ENCODE measurements around the gene MAN1C1.

- TF ChIP-seq POLR2A (IDR thresholded peaks at IDR 0.05; ENCODE audit: borderline replicate concordance, extremely low read depth, insufficient read depth, insufficient read length), result no peak
- TF ChIP-seq SIN3A (IDR thresholded peaks at IDR 0.05; ENCODE audit: low read depth), result no peak
- TF ChIP-seq TCF7L2 (IDR thresholded peaks at IDR 0.05; ENCODE audit: borderline replicate concordance, extremely low read depth, insufficient read depth, insufficient read length), result no peak
- no peak for TF ChIP-seq JUND (IDR thresholded peaks at IDR 0.05)
- TF ChIP-seq CTCF (IDR thresholded peaks at IDR 0.05 in 2 of 3, conservative IDR thresholded peaks at IDR 0.05 in 1 of 3; ENCODE audit: borderline replicate concordance in 1 of 3, insufficient read depth in 1 of 3, low read depth in 2 of 3, low read length in 2 of 3), result no peak
- TF ChIP-seq CEBPB (IDR thresholded peaks at IDR 0.05; ENCODE audit: low read depth), result no peak
- TF ChIP-seq FOSL1 (IDR thresholded peaks at IDR 0.05; ENCODE audit: low read depth), result no peak
- no peak for TF ChIP-seq EGR1 (IDR thresholded peaks at IDR 0.05; ENCODE audit: low read depth)
- no peak for TF ChIP-seq ATF3 (IDR thresholded peaks at IDR 0.05)
Observed at GRCh38 chr1:25651036-25651640, 34.5 kb downstream of the MAN1C1 start.

All from HCT116 (cell line).